ENCODE results near the gene SNED1. TPM values are rescaled to one million over a fixed set of nuclear protein-coding genes. Genes with fewer than 3 reads are reported as not detected.

SNED1 gene
- total RNA-seq, 1 experiment from 2014 or later, result 0.77 TPM

- DNase-seq (ENCODE audit: extremely low read depth, low read depth), result no peak
These were observed 138.3 kb downstream of the SNED1 start for GRCh38 chr2:241136661-241137260.

GRCh38 chr2:241137276-241138190 is 139.1 kb downstream of the SNED1 start:
- no peak for DNase-seq (ENCODE audit: extremely low read depth, low read depth)

GRCh38 chr2:241138471-241138870 is 140.1 kb downstream of the SNED1 start:
- no peak for DNase-seq (ENCODE audit: extremely low read depth, low read depth)

- DNase-seq (ENCODE audit: extremely low read depth, low read depth), result no peak
These were observed 141.4 kb downstream of the SNED1 start for GRCh38 chr2:241139531-241140444.

GRCh38 chr2:241140445-241140840 is 142.0 kb downstream of the SNED1 start:
- DNase-seq (ENCODE audit: extremely low read depth, low read depth), result no peak

- no peak for DNase-seq (ENCODE audit: extremely low read depth, low read depth)
These were observed 142.9 kb downstream of the SNED1 start for GRCh38 chr2:241141214-241141770.

GRCh38 chr2:241142063-241142462 is 143.6 kb downstream of the SNED1 start:
- DNase-seq (ENCODE audit: extremely low read depth, low read depth), result no peak

- DNase-seq (ENCODE audit: extremely low read depth, low read depth), result no peak
These were observed 144.2 kb downstream of the SNED1 start for GRCh38 chr2:241142593-241142992.

Small RNA genes within 50 kb of the gene (small RNA-seq; reads per million reads assigned to genes)
- gene AC005237.2, result 0 reads per million in 2 experiments

Other genes starting within 250 kb of the SNED1 start
- gene KIF1A, start 178.4 kb upstream of the SNED1 start, total RNA-seq (2014; rRNA removed; shearing (Covaris generic)), result 0.37 and 0.63 TPM in 2 replicates
- gene AGXT, start 129.8 kb upstream of the SNED1 start, total RNA-seq (2014; rRNA removed; shearing (Covaris generic)), result not detected in 2 replicates
- gene MAB21L4, start 102.5 kb upstream of the SNED1 start, total RNA-seq (2014; rRNA removed; shearing (Covaris generic)), result not detected in 2 replicates
- not detected in 2 replicates for gene CROCC2, start 92.3 kb upstream of the SNED1 start, total RNA-seq (2014; rRNA removed; shearing (Covaris generic))
- gene MTERF4, start 103.7 kb downstream of the SNED1 start, total RNA-seq (2014; rRNA removed; shearing (Covaris generic)), result 20.2 and 36.9 TPM in 2 replicates
- gene PASK, start 150.9 kb downstream of the SNED1 start, total RNA-seq (2014; rRNA removed; shearing (Covaris generic)), result 2.1 and 4.9 TPM in 2 replicates
- gene PPP1R7, start 151.8 kb downstream of the SNED1 start, total RNA-seq (2014; rRNA removed; shearing (Covaris generic)), result 59.9 and 74.1 TPM in 2 replicates
- gene ANO7, start 190.1 kb downstream of the SNED1 start, total RNA-seq (2014; rRNA removed; shearing (Covaris generic)), result 1.2 and 1.9 TPM in 2 replicates

Measured in NCI-H460 (cell line).